Left renal pelvis (tissue), 4 donors: ENCODE measurements around the gene ADCK1. TPM values are rescaled to one million over a fixed set of nuclear protein-coding genes. Genes with fewer than 3 reads are reported as not detected.
"Not testable (repeated sequence)": the region's sequence is repeated elsewhere in the genome, so short reads cannot be mapped to it uniquely, and the experiment has no call there.

Experiments used
- DNase-seq, 4 donors: peaks; one replicate each; pipeline ENCODE4 v3.0.0-alpha.2; 2013; ENCODE audit warnings: low read depth in 4 of 4, low spot score in 3 of 4
- polyA plus RNA-seq, 4 donors: library from polyadenylated mRNA; unstranded; fragments of 120-200 nt; gene quantifications; one replicate each; pipeline ENCODE4 v1.2.1, GENCODE V29; 2013; ENCODE audit not compliant: insufficient read length in 4 of 4

ADCK1 gene, protein sequence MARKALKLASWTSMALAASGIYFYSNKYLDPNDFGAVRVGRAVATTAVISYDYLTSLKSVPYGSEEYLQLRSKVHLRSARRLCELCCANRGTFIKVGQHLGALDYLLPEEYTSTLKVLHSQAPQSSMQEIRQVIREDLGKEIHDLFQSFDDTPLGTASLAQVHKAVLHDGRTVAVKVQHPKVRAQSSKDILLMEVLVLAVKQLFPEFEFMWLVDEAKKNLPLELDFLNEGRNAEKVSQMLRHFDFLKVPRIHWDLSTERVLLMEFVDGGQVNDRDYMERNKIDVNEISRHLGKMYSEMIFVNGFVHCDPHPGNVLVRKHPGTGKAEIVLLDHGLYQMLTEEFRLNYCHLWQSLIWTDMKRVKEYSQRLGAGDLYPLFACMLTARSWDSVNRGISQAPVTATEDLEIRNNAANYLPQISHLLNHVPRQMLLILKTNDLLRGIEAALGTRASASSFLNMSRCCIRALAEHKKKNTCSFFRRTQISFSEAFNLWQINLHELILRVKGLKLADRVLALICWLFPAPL
- polyA plus RNA-seq, result 10 to 100 TPM in 1 of 4 donors, 1 to 10 TPM in 3; 7.6 to 12.5 (median 8.9) TPM

DNA sequence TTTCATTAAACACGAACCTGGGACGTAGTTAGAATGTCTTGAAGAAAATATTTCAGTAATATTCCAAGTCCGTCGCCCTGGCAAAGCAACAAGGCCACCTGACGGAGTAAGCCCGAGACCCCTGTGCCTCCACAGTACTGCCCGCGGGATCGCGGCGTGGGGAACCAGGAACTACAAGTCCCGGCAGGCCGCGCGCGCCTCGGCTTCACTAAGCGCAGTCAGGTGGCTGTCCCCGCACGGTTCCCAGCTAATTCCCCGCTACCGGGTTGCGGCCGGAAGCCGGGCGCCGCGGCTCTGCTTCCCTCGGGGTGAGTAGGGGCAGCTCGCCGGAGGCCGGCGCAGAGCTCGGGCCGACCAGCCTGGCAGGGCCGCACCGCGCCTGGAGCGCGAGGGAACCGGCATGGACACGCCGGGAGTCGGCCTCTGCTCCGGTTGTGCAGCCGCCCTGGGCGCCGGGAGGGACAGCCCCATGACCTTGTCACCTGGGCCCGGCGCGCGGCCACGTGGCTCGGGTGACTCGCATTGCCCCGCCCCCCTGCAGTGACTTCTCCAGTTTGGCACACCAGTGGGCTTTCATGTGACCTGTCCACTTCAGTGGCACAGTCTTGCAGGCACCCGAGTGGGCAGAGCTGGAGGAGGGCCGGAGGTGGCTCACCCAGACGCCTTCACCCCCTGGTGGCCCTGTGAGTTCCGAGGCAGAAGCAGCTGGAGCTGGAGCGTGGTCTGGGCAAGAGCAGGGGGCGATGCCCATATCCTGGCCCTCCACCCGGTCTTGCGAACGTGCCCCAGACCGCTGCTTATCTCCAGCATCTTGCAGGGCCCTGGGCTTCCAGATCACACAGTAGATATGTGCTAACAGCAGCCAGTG is at the start of gene ADCK1:
ADCK1 (plus strand) TSS at position 247 of the 868 bp plus-strand sequence. CDS start 18,870 bp downstream, outside the sequence.
- peak; percentile 53 to 59 (median 56) for DNase-seq

DNA sequence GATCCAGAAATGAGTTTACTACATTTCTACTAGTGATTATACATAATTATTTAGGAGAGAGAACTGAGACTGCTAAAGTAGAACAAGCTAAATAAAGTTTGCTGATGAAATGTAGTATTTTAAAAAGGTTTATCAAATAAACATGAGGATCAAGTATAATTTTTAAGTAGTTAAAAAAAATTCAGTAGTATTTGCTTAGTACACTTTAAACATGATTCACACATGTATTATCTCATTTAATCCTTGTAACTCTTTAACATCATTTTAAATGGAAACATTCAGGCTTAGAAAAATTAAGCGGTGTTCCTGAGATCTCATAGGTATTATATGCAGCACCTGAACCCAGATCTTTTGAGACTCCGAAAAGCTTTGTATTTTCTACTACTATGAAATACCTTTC is 47.6 kb upstream of the ADCK1 start:
- no peak for DNase-seq

DNA sequence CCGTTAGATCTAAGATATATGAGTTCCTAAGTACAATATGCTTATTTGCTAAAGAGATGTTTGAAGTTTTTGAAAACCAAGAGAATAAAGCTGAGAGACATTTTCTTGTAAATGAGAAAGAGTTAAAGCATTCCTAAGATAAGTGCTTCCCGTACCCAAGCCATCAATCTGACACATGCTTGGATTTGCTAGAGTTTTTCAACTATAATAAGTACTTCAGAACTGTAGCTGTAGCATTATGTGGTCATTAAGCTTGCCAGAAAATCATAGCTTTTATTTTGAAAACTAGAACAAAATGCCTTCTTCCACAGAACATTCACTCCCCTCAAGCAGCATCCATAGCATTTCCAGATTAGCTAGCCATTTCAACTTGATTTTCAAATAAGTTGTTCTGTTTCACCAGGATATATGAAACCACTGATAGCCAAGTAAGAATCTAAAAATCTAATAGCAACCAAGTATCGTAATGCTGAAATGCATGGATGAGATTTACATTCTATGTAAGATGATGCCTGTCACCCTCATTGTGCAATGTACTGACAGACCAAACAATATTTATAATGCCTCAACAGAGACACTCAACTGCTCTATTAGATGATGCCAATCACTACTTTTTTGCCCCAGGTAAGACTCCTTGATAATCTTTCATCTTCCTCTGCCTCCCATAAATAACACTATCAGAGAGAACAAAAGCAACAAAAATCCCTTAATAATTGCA is 47.0 kb upstream of the ADCK1 start:
- no peak for DNase-seq

DNA sequence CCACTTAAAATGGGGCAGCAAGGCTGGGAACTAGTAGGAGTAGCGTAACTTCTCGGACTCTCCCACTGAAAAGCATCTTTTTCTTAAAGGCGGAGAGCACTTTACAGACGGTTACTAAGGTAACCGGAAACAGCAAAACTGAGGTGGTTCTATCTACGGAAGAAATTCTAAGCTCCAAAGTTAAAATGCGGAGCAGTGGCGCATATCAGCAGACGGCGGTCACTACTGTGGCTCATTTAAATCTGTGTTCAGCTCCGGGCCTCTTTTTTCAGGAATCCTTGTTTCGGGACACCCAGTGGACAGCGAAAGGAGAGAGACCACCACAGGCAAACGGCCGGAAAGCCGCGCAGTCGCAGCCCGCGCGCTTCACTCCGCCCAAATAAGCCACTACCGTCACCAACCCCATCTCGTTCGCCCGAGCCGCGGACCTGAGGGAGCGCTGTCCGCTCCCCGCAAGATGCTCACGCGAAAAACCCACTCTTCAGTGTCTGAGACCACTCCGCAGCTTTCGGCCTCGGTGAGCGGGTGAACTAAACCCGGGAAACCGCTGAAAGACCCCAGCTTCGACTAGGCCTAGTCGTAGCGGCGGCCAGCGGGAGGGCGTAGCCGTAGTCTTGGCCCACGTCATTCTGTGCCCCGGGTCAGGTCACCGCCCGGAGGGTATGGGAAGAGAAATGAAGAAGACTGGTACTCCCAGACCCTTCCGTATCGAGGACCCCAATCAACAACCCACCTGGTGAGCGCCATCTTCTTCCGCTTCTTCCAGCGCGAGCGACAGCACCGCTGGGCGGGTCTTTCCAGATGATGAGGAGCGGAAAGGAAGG is 39.3 kb upstream of the ADCK1 start, which contains the start of gene SNW1:
SNW1 (minus strand) TSS at position 776 of the 824 bp plus-strand sequence; CDS start at position 747, 29 bp downstream.
- DNase-seq, result peak; percentile 87 to 93 (median 91)

DNA sequence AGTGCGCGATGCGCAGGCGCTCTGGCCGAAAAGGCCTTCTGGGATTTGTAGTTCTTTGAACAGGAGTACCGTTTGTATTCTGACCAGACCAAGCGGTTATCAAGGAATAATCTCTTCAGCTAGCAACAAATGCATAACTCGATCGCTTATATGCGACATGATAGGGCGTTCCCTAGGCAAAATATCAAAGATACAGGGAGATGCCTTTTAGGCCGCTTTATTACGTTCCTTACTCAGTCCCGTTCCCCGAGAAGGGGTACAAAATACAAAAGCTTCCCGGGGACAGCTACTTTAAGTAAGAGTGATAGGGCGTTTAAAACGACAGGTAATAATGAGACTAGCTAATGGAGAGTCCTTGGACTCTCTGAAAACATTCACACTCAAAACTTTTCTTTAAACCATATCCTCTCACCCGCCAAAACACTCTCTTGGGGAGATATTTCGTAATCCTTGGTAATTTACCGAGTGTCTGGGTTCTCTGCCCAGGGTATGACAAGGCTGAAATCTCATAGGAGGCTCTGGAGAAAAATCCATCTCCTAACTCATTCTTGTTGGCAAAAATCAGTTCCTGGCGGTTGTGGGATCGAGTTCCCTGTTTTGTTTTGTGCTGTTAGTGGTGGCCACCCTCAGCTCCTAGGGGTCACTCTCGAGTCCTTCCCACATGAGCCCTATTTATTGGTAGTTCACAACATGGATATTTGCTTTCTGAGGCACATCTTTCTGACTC is 38.5 kb upstream of the ADCK1 start:
- peak in 2 of 4 donors; percentile 6 to 7 for DNase-seq

DNA sequence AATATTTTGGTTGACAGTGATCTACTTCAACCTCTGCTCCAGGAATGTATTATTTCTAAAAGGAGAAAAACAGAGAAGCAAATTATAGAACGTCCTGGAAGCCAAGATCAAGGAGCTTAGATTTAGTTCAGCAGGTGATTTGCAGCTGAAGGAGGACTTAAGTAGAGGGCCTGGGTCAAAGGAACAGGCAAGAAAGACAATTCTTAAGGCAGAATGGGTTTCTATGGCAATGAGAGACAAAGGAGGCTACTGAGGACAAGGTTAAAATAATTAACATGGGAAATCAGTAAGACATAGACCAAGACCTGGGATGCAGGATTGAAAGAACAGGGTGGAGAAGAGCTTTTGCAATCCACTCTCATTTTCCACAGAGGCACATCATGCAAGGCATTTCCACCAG is 36.6 kb upstream of the ADCK1 start:
- DNase-seq, result no peak

DNA sequence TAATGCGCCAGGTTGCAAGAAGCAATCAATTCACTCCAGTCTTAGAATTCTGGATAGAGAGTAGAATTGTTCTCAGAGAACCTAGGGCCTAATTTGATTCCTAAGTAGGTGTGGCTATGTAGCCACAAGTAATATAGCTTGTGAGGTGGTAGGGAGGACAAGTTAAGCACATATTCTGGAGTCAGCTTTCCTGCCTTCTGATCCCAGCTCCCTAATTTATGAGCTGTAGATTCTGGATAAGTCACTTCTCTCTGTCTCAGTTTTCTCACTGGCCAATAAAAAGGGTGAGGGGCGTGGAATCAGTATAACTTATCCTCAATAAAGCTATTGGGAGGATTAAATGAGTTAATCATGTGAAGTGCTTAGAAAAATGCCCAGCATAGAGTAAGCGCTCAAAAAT is 35.9 kb upstream of the ADCK1 start:
- DNase-seq, result peak in 1 of 4 donors; percentile 3

DNA sequence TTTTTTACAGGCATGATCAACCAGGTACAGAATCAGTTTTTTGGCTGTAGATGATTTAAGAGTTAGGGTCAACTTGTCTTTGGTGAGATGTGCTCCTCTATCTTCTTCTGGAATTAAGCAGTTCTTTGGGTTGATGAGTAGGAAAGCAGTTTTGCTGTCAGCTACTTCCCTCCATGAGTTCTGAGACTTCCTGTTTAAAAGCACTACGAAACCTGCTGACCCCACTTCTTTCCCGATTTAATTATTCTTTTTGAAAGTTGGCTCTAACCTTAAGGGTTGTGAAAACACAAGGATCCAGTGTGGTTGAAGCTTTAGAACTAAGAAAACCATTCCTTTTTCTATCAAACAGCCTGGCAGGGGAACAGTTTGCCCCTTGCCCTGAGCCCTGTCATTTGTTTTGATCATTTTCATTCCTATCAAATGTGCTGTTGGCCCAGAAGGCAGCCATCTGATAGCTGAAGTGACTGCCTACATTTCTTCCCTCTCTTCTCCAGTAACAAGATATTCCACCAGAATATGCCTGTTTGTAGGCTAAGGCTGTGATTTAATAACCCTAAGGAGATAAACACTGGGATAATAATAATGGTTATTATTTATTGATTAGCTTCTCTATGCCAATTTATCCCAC is 31.4 kb upstream of the ADCK1 start:
- not testable (repeated sequence) for DNase-seq

DNA sequence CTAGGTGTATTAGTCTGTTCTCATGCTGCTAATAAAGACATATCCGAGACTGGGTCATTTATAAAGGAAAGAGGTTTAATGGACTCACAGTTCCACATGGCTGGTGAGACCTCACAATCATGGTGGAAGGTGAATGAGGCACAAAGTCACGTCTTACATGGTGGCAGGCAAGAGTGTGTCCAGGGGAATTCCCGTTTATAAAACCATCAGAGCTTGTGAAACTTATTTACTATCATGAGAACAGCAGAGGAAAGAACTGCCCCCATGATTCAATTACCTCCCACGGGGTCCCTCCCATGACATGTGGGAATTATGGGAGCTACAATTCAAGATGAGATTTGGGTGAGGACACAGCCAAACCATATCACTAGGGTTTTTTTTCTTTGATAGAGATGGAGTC is 25.9 kb upstream of the ADCK1 start:
- not testable (repeated sequence) for DNase-seq

DNA sequence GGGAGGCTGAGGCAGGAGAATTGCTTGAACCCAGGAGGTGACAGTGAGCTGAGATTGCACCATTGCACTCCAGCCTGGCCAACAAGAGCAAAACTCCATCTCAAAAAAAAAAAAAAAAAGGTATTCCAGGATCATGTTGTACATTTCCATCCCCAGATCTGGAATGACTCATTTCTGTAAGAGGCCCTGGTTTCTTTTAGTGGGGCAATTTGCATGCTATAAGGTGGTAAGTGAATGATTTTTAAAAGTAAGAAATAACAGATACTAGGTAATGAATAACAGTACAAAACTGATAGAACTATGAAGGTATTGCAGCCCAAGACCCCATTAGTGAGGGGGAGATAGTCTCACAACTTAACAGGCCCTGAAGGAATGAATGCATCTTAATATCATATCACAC is 17.7 kb upstream of the ADCK1 start:
- DNase-seq, result no peak

DNA sequence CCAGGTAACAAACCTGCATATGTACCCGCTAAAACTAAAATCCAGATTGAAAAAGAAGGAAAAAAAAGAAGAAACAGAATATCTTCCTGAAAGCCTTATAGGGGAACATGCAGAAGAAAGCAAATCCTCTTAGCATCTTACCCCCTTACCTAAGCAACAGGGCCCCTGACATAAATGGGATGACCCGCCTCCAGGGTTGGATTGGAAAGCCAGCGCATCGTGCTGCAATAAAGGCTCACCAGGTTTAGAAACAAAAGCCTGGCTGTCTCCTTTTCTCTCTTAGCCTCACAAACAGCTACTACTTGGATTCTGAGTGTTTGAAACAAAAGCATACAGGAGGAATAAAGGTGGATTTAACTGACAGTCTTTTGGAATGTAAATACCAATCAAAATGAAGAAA is 13.8 kb upstream of the ADCK1 start:
- DNase-seq, result no peak

DNA sequence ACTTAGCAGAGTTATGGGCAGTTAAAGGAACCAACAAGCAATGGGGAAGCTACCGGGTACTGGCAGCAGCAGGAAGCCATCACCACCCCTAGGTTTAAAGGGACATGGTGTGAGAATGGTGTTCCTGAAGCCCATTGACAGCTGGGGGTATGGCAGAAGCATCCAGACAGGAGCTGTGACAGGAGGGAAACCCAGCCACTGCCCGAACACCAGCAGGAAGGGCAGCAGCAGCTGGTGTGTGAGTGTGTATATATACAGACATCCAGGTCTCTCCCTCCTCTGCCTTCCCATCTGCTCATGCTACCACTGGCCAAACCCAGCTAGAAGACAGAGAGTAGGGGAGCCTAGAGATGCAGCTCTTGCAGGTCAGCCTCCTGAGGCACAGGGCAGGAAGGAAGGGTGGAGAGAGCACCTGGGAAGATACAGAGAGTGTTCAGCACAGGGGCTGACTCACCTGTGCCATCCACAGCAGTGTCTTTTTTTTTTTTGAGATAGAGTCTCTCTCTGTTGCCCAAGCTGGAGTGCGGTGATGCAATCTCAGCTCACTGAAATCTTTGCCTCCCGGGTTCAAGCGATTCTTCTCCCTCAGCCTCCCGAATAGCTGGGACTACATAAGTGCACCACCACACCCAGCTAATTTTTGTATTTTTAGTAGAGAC is 9.2 kb upstream of the ADCK1 start:
- DNase-seq, result no peak

DNA sequence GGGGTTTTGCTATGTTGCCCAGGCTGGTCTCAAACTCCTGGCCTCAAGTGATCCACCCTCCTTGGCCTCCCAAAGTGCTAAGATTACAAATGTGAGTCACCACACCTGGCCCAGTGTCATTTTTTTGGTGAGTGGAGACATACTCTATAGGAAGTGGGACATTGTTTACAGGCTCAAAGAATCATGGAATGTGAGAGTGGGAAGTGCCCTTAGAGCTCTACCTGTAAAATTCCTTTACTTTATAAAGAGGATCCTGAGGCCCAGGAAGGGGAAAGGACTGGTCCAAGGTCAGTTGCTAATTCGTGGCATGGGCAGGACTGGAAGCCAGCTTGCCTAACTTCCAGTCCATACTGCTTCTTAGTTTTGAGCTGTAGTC is 8.7 kb upstream of the ADCK1 start:
- no peak for DNase-seq

DNA sequence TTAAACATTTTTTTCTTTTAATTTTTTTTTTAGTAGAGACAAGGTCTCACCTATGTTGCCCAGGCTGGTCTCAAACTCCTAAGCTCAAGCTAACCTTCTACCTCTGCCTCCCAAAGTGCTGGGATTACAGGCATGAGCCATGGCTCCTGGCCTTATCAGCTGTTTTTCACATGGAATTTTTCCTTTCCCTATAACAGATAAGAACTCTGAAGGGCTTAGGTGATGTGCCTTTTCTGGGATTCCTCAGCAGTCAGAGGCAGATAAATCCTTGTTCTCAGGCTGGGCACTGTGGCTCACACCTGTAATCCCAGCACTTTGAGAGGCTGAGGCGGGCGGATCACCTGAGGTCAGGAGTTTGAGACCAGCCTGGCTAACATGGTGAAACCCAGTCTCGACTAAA is 6.7 kb upstream of the ADCK1 start:
- not testable (repeated sequence) for DNase-seq

DNA sequence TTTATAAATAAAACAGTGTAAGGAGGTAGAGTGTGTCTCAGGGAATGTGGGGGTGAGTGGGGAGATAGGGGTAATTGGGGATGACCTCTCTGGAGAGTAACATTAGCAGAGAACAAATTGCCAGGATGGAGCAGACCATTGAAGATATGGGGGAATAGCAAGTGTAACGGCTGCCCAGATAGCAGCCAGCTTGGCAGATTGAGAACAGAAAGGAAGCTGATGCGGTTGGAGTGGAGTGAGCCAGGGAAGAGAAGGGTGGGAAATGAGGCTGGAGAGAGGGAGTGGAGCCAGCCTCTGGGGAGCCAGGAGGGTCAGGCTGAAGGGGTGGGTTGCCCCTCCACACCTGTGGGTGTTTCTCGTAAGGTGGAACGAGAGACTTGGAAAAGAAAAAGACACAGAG is 5.6 kb upstream of the ADCK1 start:
- no peak for DNase-seq

DNA sequence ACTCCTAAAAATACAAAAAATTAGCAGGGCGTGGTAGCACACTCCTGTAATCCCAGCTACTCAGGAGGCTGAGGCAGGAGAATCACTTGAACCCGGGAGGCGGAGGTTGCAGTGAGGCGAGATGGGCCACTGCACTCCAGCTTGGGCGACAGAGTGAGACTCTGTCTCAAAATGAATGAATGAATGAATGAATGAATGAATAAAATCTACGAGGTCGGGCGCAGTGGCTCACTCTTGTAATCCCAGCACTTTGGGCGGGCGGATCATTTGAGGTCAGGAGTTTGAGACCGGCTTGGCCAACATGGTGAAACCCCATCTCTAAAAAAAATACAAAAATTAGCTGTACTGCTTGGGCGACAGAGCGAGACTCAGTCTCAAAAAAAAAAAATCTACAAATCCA is 453 bp upstream of the ADCK1 start:
- DNase-seq, result not testable (repeated sequence)

DNA sequence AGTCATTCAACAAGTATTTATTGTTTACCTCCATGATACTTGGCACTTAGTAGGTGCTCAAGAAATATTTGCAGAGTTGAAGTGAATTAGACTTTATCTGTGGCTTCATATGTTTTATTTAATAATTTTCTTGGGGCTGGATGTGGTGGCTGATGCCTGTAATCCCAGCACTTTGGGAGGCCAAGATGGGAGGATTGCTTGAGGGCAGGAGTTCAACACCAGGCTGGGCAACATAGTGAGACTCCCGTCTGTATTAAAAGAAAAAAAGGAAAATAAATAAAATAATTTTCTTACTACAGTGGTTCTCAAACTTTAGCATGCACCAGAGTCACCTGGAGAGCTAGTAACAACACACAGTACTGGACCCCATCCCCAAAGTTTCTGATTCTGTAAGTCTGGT is 905 bp downstream of the ADCK1 start:
- no peak for DNase-seq

DNA sequence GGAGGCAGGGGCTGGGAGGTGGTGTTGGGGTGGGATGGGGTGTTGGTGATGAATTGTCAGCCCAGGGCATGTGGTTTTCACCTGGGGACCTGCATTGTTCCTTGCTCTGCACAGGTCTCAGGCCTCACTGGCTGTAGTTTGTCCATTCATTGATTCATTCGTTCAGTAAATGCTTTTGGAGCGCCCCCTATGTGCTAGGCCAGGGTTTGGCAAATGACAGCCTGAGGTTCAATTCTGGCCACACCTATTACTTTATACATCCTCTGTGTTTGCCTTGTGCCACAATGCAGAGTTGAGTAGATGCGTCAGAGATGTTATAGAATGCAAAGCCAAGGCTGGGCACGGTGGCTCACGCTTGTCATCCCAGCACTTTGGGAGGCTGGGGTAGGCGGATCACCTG is 4.7 kb downstream of the ADCK1 start:
- DNase-seq, result no peak
